Esophagus (tissue), 2 donors: ENCODE results near the gene C9. TPM values are rescaled to one million over a fixed set of nuclear protein-coding genes. Genes with fewer than 3 reads are reported as not detected.
"Not testable (repeated sequence)": the region's sequence is repeated elsewhere in the genome, so short reads cannot be mapped to it uniquely, and the experiment has no call there.

Experiments
- H3K27ac ChIP-seq, 2 donors: one replicate each; pipeline ENCODE4 v1.5.1; 2013; ENCODE audit warnings: low read depth in 2 of 2, mild to moderate bottlenecking in 2 of 2, inconsistent platforms in 1 of 2, low read length in 1 of 2, moderate library complexity in 1 of 2
- H3K27me3 ChIP-seq, 2 donors: one replicate each; pipeline ENCODE4 v1.6.1; 2013; ENCODE audit warnings: low read length in 2 of 2, control low read depth in 1 of 2, mild to moderate bottlenecking in 1 of 2; ENCODE audit not compliant: insufficient read depth in 2 of 2, control insufficient read depth in 1 of 2
- H3K36me3 ChIP-seq, 2 donors: one replicate each; pipeline ENCODE4 v1.6.1; 2013; ENCODE audit warnings: low read length in 1 of 2; ENCODE audit not compliant: control insufficient read depth in 2 of 2, insufficient read depth in 2 of 2
- H3K4me1 ChIP-seq, 2 donors: one replicate each; pipeline ENCODE4 v1.6.1; 2013; ENCODE audit warnings: low read length in 1 of 2; ENCODE audit not compliant: control insufficient read depth in 2 of 2, insufficient read depth in 2 of 2
- H3K4me3 ChIP-seq, 2 donors: one replicate each; pipeline ENCODE4 v1.5.1; 2013; ENCODE audit warnings: low read length in 2 of 2, mild to moderate bottlenecking in 2 of 2, low read depth in 1 of 2, moderate library complexity in 1 of 2
- H3K9me3 ChIP-seq, 2 donors: one replicate each; pipeline ENCODE4 v1.6.1; 2013; ENCODE audit warnings: mild to moderate bottlenecking in 2 of 2, low read depth in 1 of 2, low read length in 1 of 2, moderate library complexity in 1 of 2; ENCODE audit not compliant: control insufficient read depth in 2 of 2, insufficient read depth in 1 of 2
- WGBS, 2 donors: extraction: QIAGEN DNeasy Blood & Tissue Kit; methylation state at CpG; one replicate each; pipeline ENCODE4 v1.1.7; 2013; 5-methylcytosine and 5-hydroxymethylcytosine counted together
- polyA plus RNA-seq, 2 donors: library from polyadenylated mRNA; stranded (reverse); fragments of 200-250 nt; gene quantifications; one replicate each; pipeline ENCODE4 v1.2.3, GENCODE V29; 2013
- donor health status: healthy with polysubstance abuse.
- donor health status: Bipolar disorder and iron deficiency.

C9 gene
- polyA plus RNA-seq, 2 donors: not detected

GRCh38 chr5:39236718-39237117, 127.6 kb downstream of the C9 start:
- no peaks in the 10 kb centered on the region for H3K9me3 ChIP-seq
- no peaks in the 10 kb centered on the region for H3K4me1 ChIP-seq
- no peaks in the 10 kb centered on the region for H3K27me3 ChIP-seq
- no peak overlapping the region for H3K4me3 ChIP-seq
- WGBS, 2 donors: 67 to 74% methylated on average over 1 of the region's 1 CpG
- H3K36me3 ChIP-seq: no peaks in the 10 kb centered on the region
- H3K27ac ChIP-seq: no peak overlapping the region

GRCh38 chr5:39235648-39236047, 128.6 kb downstream of the C9 start:
- H3K4me1 ChIP-seq: no peaks in the 10 kb centered on the region
- no peaks in the 10 kb centered on the region for H3K27me3 ChIP-seq
- no peaks in the 10 kb centered on the region for H3K36me3 ChIP-seq
- no peak overlapping the region for H3K4me3 ChIP-seq
- H3K9me3 ChIP-seq: no peaks in the 10 kb centered on the region
- H3K27ac ChIP-seq: no peak overlapping the region
- 51 to 62% methylated on average over 3 of the region's 3 CpGs for WGBS, 2 donors

- H3K4me1 ChIP-seq, H3K36me3 ChIP-seq, H3K9me3 ChIP-seq, H3K27ac ChIP-seq, H3K4me3 ChIP-seq, H3K27me3 ChIP-seq: not testable (repeated sequence)
- 74 to 81% methylated on average over 1 of the region's 1 CpG for WGBS, 2 donors
Measured at GRCh38 chr5:39234494-39234893, 129.8 kb downstream of the C9 start.

Other genes starting within 250 kb of the C9 start
- gene FYB1, start 144.9 kb downstream of the C9 start, polyA plus RNA-seq: 1 to 10 TPM in 1 of 2 donors, under 1 TPM in 1; 0.86 to 1.4 TPM
- gene DAB2, start 60.5 kb upstream of the C9 start, polyA plus RNA-seq: 1 to 10 TPM; 2.0 to 2.4 TPM